Neural progenitor cell (in vitro differentiated cells): ENCODE measurements around the gene MAFB. TPM values are rescaled to one million over a fixed set of nuclear protein-coding genes. Genes with fewer than 3 reads are reported as not detected.
A peak's percentile ranks its signal among the peaks of the same experiment; 100 is the strongest.

Source experiments
- DNase-seq: peaks from one replicate; pipeline ENCODE4 v3.0.0-alpha.2; 2016; ENCODE audit warnings: low spot score
- H2AFZ ChIP-seq: fragments of 200-600 bp; sonication (generic); replicated peaks from 2 replicates; pipeline ENCODE4 v1.6.1; 2016; ENCODE audit warnings: antibody characterized with exemption
- H3F3A ChIP-seq: fragments of 200-600 bp; sonication (generic); 2 replicates; pipeline ENCODE4 v1.6.1; 2016; ENCODE audit warnings: antibody characterized with exemption, low read depth
- H3K27ac ChIP-seq: fragments of 200-600 bp; sonication (generic); 2 replicates; pipeline ENCODE4 v1.5.1; 2016; ENCODE audit warnings: mild to moderate bottlenecking
- H3K27me3 ChIP-seq: fragments of 200-600 bp; sonication (generic); 2 replicates; pipeline ENCODE4 v1.6.1; 2016; ENCODE audit warnings: mild to moderate bottlenecking, moderate library complexity
- H3K36me3 ChIP-seq: fragments of 200-600 bp; sonication (generic); 2 replicates; pipeline ENCODE4 v1.5.1; 2016
- H3K4me1 ChIP-seq: fragments of 200-600 bp; sonication (generic); 2 replicates; pipeline ENCODE4 v1.6.1; 2016; ENCODE audit warnings: mixed run types
- H3K4me2 ChIP-seq: fragments of 200-600 bp; sonication (generic); 2 replicates; pipeline ENCODE4 v1.6.1; 2016
- H3K4me3 ChIP-seq: fragments of 200-600 bp; sonication (generic); 2 replicates; pipeline ENCODE4 v1.5.1; 2016
- H3K79me2 ChIP-seq: fragments of 200-600 bp; sonication (generic); 2 replicates; pipeline ENCODE4 v1.6.1; 2016; ENCODE audit warnings: low read depth
- H3K9ac ChIP-seq: fragments of 200-600 bp; sonication (generic); 2 replicates; pipeline ENCODE4 v1.6.1; 2016
- H3K9me3 ChIP-seq: fragments of 200-600 bp; sonication (generic); 2 replicates; pipeline ENCODE4 v1.5.1; 2016; ENCODE audit warnings: low read depth
- H4K20me1 ChIP-seq: fragments of 200-600 bp; sonication (generic); 2 replicates; pipeline ENCODE4 v1.6.1; 2016; ENCODE audit warnings: low read depth
- H3K27ac Mint-ChIP-seq: 3 replicates; pipeline ENCODE4 v1.8.0; 2021; ENCODE audit warnings: mixed read lengths
- H3K27me3 Mint-ChIP-seq: 2 replicates; pipeline ENCODE4 v1.8.0; 2022; ENCODE audit warnings: low read depth, mild to moderate bottlenecking, inconsistent platforms, moderate library complexity, mixed read lengths; ENCODE audit not compliant: insufficient read depth
- H3K36me3 Mint-ChIP-seq: 3 replicates; pipeline ENCODE4 v1.8.0; 2021; ENCODE audit warnings: mixed read lengths
- H3K4me1 Mint-ChIP-seq: 3 replicates; pipeline ENCODE4 v1.8.0; 2021; ENCODE audit warnings: mixed read lengths
- H3K4me3 Mint-ChIP-seq: 3 replicates; pipeline ENCODE4 v1.8.0; 2021; ENCODE audit warnings: mild to moderate bottlenecking, moderate library complexity, mixed read lengths
- H3K9me3 Mint-ChIP-seq: 3 replicates; pipeline ENCODE4 v1.8.0; 2020; ENCODE audit warnings: mixed read lengths
- CTCF ChIP-seq: fragments of 200-600 bp; sonication (generic); IDR thresholded peaks from 2 replicates; pipeline ENCODE4 v1.5.1; 2017; ENCODE audit warnings: antibody characterized with exemption, mild to moderate bottlenecking
- EZH2 ChIP-seq: fragments of 200-600 bp; sonication (generic); IDR thresholded peaks from 2 replicates; pipeline ENCODE4 v1.6.1; 2017; ENCODE audit warnings: antibody characterized with exemption, mild to moderate bottlenecking, moderate library complexity
- EZH2phosphoT487 ChIP-seq: fragments of 200-600 bp; sonication (generic); IDR thresholded peaks from 2 replicates; pipeline ENCODE4 v1.6.1; 2017; ENCODE audit warnings: antibody characterized with exemption
- total RNA-seq: library from RNA; depleted of rRNA; stranded (reverse); fragments of >200 nt; gene quantifications from 2 replicates; pipeline ENCODE4 v1.2.3, GENCODE V29; 2015; ENCODE audit warnings: low replicate concordance

The MAFB gene
- total RNA-seq, 1 donor from 2014 or later, result 0.64 TPM

- Mint-ChIP-seq H3K4me1 (peaks cover 10% of the 10 kb centered on the region), H3K36me3 (no peaks in the 10 kb centered on the region)
- no peak overlapping the region for H3K27ac ChIP-seq
Observed at GRCh38 chr20:40714916-40715315, 25.9 kb upstream of the MAFB start.

DNA sequence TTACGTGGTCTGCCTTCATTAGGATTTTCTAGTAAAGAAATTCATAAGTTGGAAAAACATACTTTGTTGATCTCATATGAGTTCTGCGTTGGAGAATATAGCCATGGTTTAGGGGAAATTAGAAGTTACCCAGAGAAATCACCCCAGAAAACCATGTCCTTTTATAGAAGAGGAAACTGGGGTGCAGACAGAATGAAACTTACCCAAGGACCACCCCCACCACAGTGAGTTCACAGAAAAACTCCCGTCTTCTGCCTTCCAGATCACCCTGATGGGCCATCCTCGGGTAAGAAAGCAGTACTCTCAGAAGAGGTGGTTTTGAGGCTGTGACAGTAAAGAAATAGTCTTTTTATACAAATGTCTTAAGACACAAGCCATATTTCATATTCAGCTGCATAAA, 25.1 kb upstream of the MAFB start:
- no peaks in the 10 kb centered on the region for H3K9me3 ChIP-seq
- H3K27me3 ChIP-seq, result no peaks in the 10 kb centered on the region
- H3K27me3 Mint-ChIP-seq, result peaks cover 10% of the 10 kb centered on the region
- H3K36me3 Mint-ChIP-seq, result no peaks in the 10 kb centered on the region
- H3K4me3 Mint-ChIP-seq, result no peak overlapping the region
- no peak overlapping the region for H3K4me2 ChIP-seq
- TF ChIP-seq EZH2, result no peak
- no peak for TF ChIP-seq CTCF
- no peak for TF ChIP-seq EZH2phosphoT487
- no peak overlapping the region for H3K27ac Mint-ChIP-seq
- no peak overlapping the region for H2AFZ ChIP-seq
- DNase-seq, result no peak
- peaks cover 30% of the 10 kb centered on the region for H3K4me1 ChIP-seq
- H3K27ac ChIP-seq, result no peak overlapping the region
- no peaks in the 10 kb centered on the region for H3K9me3 Mint-ChIP-seq
- peaks cover 6% of the 10 kb centered on the region for H3F3A ChIP-seq
- H3K9ac ChIP-seq, result no peak overlapping the region
- H3K79me2 ChIP-seq, result no peaks in the 10 kb centered on the region
- peaks cover 10% of the 10 kb centered on the region for H3K4me1 Mint-ChIP-seq
- H3K36me3 ChIP-seq, result no peaks in the 10 kb centered on the region
- H4K20me1 ChIP-seq, result no peaks in the 10 kb centered on the region
- H3K4me3 ChIP-seq, result no peak overlapping the region

More at GRCh38 chr20:40714916-40715315, 25.9 kb upstream of the MAFB start:
- Mint-ChIP-seq H3K27ac (no peak overlapping the region), H3K4me3 (no peak overlapping the region), H3K27me3 (peaks cover 10% of the 10 kb centered on the region), H3K9me3 (no peaks in the 10 kb centered on the region)
- no peak for DNase-seq
- no peaks in the 10 kb centered on the region for H3K9me3 ChIP-seq
- peaks cover 6% of the 10 kb centered on the region for H3F3A ChIP-seq
- H3K36me3 ChIP-seq, result no peaks in the 10 kb centered on the region
- TF ChIP-seq CTCF, result no peak
- no peak for TF ChIP-seq EZH2phosphoT487
- TF ChIP-seq EZH2, result no peak
- H3K79me2 ChIP-seq, result no peaks in the 10 kb centered on the region
- H3K9ac ChIP-seq, result no peak overlapping the region
- no peak overlapping the region for H2AFZ ChIP-seq
- H3K27me3 ChIP-seq, result no peaks in the 10 kb centered on the region
- peaks cover 30% of the 10 kb centered on the region for H3K4me1 ChIP-seq
- H3K4me3 ChIP-seq, result no peak overlapping the region
- no peak overlapping the region for H3K4me2 ChIP-seq
- H4K20me1 ChIP-seq, result no peaks in the 10 kb centered on the region

GRCh38 chr20:40713508-40713907, 24.5 kb upstream of the MAFB start:
- Mint-ChIP-seq H3K27ac (no peak overlapping the region), H3K36me3 (no peaks in the 10 kb centered on the region), H3K9me3 (no peaks in the 10 kb centered on the region), H3K27me3 (peaks cover 14% of the 10 kb centered on the region), H3K4me1 (peaks cover 10% of the 10 kb centered on the region), H3K4me3 (no peak overlapping the region)
- H2AFZ ChIP-seq, result no peak overlapping the region
- no peaks in the 10 kb centered on the region for H3K79me2 ChIP-seq
- no peak for DNase-seq
- no peaks in the 10 kb centered on the region for H3K36me3 ChIP-seq
- H3K27ac ChIP-seq, result no peak overlapping the region
- H3K9ac ChIP-seq, result no peak overlapping the region
- H3K4me1 ChIP-seq, result peaks cover 32% of the 10 kb centered on the region
- H3F3A ChIP-seq, result peaks cover 6% of the 10 kb centered on the region
- H3K4me3 ChIP-seq, result no peak overlapping the region
- H4K20me1 ChIP-seq, result no peaks in the 10 kb centered on the region
- H3K9me3 ChIP-seq, result no peaks in the 10 kb centered on the region
- TF ChIP-seq EZH2phosphoT487 (no peak), CTCF (no peak), EZH2 (no peak)
- no peak overlapping the region for H3K4me2 ChIP-seq
- H3K27me3 ChIP-seq, result no peaks in the 10 kb centered on the region

- no peak overlapping the region for H3K27ac Mint-ChIP-seq
- H3K4me1 Mint-ChIP-seq, result peaks cover 9% of the 10 kb centered on the region
- no peak overlapping the region for H3K4me3 Mint-ChIP-seq
- no peaks in the 10 kb centered on the region for H3K9me3 Mint-ChIP-seq
- Histone ChIP-seq H3K9ac (no peak overlapping the region), H3K27ac (no peak overlapping the region), H3K4me3 (no peak overlapping the region), H3K4me1 (peaks cover 52% of the 10 kb centered on the region), H3K79me2 (no peaks in the 10 kb centered on the region), H3F3A (peaks cover 24% of the 10 kb centered on the region), H2AFZ (no peak overlapping the region), H3K36me3 (no peaks in the 10 kb centered on the region), H3K4me2 (peak overlapping the region; percentile 45), H4K20me1 (no peaks in the 10 kb centered on the region), H3K9me3 (no peaks in the 10 kb centered on the region), H3K27me3 (no peaks in the 10 kb centered on the region)
- H3K36me3 Mint-ChIP-seq, result no peaks in the 10 kb centered on the region
- H3K27me3 Mint-ChIP-seq, result peaks cover 13% of the 10 kb centered on the region
- no peak for TF ChIP-seq EZH2
- no peak for TF ChIP-seq CTCF
- no peak for TF ChIP-seq EZH2phosphoT487
- DNase-seq, result peak; percentile 44
Observed at GRCh38 chr20:40711079-40711478, 22.0 kb upstream of the MAFB start.
